ENCODE results near the gene METTL17. TPM values are rescaled to one million over a fixed set of nuclear protein-coding genes. Genes with fewer than 3 reads are reported as not detected.
A peak's percentile ranks its signal among the peaks of the same experiment; 100 is the strongest.
"Not testable (repeated sequence)": the region's sequence is repeated elsewhere in the genome, so short reads cannot be mapped to it uniquely, and the experiment has no call there.

METTL17 gene
- total RNA-seq, 1 donor from 2014 or later: 37.8 TPM

- no peak for ATAC-seq
Measured at GRCh38 chr14:20997564-20997963, 7.8 kb downstream of the METTL17 start.

GRCh38 chr14:20998139-20998538, 8.4 kb downstream of the METTL17 start:
- ATAC-seq: peak; percentile 58

GRCh38 chr14:20998674-20999366, 9.0 kb downstream of the METTL17 start, which contains the start of gene SLC39A2:
TSS of gene SLC39A2 (plus strand) at chr14:20999293. CDS start at chr14:20999447, 154 bp downstream.
- ATAC-seq: peak; percentile 95

DNA sequence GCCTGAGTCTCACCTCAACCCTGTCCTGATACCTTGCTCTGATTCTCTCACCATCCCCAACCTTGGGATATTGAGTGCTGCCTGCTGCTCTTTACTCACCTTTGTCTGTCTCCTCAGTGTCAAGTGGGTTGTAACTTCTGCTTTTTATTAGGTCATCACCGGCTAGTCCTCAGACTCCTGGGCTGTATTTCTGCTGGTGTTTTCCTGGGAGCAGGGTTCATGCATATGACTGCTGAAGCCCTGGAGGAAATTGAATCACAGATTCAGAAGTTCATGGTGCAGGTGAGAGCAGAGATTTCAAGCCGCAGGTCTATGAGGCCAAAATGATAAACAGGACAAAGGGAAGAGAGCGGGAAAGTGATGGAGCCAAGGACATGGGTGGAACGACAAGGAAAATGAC, 9.8 kb downstream of the METTL17 start:
- no peak for ATAC-seq

DNA sequence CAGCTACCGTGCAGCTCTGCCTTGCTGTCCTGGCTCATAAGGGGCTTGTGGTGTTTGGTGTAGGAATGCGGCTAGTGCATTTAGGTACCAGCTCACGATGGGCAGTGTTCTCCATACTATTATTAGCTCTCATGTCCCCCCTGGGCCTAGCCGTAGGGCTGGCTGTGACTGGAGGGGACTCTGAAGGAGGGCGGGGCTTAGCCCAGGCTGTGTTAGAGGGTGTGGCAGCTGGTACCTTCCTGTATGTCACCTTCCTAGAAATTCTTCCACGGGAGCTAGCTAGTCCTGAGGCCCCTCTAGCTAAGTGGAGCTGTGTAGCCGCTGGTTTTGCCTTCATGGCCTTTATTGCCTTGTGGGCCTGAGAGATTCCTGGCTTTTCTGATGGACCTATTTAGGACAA, 11.4 kb downstream of the METTL17 start:
- ATAC-seq: no peak

DNA sequence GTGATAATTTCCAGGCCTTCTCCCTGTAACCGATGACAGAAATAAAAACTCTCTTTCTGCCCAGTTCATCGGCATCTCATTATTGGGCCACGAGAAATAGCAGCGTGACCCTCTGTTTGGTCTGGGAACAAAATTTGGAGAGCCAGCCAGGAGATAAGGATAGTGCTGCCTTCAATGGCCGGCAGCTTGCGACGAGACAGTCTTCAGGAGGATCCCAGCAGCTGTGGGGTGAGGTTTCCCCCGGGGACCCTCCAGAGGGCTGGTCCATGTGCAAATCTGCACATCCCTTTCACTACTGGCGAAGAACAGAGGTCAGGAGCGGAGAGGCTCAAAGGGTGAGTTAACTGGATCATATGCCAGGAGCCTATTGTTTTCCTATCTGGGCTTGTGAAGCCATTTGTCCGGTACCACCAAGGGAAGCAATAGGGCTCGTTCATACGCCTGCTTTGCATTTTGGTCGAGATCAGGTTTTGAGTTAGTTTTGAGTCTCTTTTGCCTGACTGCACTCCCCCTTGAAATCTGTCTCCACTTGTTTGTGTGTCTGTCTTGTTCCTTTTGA, 14.1 kb downstream of the METTL17 start:
- ATAC-seq: no peak

- ATAC-seq: not testable (repeated sequence)
Measured at GRCh38 chr14:21009721-21010120, 19.9 kb downstream of the METTL17 start.

DNA sequence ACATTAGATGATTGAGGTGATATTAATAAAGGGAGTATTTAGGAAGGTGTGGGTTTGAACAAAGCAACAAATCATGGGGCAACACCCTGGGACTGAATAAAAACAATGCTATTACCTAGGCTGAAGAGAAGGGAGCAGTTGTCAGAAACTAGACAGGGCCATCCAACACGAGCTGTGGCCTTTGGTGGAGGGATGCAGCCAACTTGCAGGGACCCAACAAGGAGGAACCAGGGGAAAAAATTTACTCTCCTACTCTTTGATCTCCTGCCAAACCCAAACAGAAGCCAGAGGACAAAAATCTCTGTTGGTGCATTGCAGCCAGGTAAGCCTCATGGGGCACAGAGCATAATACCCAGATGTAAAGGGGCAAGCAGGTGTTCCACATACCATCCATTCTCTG, 21.4 kb downstream of the METTL17 start:
- ATAC-seq: no peak

DNA sequence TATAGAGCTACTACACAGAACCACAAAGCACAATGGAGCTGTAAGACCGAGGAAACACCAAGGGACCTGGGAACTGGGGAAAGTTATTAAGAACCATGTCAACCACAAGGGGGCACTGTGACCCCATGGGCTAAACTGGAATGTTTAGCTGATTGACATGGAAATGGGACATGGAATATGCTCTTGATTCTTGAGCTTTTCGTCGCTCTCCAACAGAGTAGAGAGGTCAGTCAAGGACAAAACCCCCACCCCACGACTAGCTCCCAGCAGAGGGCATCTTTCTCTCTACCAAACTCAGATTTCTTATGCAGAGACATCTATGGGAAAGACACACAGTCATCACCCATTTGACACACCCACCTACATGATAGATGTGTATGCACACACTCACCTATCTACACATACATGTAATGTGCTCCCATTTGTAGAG, 25.0 kb downstream of the METTL17 start:
- ATAC-seq: peak; percentile 83

DNA sequence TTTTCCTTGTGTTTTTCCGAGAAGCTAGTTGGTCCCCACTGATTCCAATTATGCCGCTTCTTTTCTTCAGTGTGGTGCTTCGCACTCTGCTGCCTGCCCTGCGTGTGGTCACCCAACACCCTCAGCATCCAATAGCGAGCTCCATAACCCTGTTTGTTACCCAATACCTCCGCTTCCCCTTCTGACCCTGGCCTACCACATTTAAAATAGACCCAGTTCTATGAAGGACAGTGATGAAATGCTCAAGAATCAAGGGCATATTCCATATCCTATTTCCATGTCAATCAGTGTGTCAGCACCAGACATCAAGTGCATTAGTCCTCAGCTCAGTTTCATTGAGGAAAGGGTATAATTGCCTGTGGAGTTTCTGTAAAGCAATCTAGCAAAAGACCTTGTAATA, 25.5 kb downstream of the METTL17 start:
- no peak for ATAC-seq

GRCh38 chr14:21016413-21017190, 26.8 kb downstream of the METTL17 start:
- no peak for ATAC-seq

DNA sequence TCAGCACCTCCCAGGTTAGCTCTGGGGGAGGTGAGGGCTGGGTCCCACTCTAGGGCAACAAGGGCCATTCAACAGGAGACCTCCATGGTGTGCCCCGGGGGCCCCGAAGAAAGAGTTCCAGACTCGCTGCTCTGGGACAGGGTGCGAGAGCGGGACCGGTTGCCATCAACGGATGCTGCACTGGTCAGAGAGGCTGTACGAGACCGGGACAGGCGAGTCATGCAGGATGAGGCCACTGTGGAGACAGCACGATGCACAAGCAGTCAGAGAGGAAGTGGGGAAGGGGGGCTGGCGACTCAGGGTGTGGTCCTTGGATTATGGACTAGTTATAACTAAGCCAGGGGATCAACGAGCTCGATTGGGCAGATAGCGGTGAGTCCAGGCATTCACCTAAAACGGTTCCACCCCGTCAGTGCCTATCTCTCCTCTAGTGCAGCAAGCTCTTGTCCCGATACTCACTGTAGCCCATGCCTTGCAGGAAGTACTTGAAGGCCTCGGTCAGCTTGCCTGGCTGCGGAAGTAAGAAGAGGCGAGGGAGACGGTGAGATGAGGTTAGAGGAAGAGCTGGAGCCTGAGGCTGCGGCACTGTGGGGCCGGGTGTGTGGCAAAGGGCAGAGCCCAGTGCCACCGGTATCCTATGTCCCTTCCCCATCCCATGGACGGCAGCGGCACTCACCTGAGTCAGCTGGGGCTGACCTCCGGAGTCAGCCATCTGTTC, 27.9 kb downstream of the METTL17 start:
- no peak for ATAC-seq

DNA sequence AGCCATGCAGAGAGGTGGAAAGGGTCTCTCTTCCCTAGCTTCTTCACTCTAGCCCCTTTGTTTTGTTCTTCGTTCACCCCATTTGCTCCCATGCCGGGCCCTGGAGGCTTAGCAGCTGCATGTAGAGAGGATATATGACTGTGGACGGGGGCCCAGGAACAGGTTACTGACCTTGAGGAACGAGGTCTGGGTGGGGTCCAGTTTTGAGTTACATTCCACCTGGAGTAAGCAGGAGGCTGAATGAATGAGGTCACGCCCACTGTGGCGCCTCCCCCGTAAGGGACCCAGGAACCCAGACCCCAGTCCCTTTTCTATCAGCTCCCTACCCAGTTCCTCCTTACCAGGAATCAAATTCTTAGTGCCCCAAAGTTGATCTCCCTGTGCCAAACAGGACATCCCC, 28.5 kb downstream of the METTL17 start:
- ATAC-seq: no peak

DNA sequence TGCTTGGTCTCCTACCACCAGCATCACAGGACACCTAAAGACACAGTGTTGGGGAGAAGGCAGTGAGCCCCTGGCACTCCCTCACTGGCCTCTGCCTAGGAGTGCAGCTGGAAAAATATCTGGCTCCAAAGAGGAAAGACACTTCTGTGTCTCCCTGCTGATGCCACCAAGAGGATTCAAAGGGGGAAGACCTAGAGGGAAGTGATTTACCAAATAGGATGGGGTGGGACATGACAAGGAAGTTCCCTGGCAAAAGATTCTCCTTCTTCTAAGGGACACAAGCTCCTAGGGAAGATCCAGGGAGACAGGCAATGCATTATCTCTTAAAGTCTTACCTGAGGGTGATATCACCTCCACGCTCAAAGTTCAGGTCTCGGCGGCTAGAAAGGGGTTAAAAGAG, 29.0 kb downstream of the METTL17 start:
- no peak for ATAC-seq

DNA sequence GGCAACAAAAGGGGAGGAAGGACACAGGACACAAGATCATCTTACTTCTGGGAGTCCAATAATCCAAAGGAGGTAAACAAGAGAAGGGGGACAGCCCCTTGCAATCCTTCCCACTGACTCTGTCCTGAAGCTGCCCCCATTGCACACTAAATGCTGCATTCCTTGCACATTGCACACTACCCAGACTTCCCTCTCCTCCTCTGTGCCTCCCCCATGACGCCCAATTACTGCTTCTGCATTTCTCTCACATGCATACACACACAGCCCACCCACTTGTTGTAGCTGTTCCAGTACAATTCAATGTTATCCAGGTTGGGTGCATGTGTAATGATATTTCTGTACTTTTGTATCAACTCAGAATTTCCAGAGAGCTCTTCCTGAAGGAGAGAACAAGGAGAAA, 29.6 kb downstream of the METTL17 start:
- no peak for ATAC-seq

DNA sequence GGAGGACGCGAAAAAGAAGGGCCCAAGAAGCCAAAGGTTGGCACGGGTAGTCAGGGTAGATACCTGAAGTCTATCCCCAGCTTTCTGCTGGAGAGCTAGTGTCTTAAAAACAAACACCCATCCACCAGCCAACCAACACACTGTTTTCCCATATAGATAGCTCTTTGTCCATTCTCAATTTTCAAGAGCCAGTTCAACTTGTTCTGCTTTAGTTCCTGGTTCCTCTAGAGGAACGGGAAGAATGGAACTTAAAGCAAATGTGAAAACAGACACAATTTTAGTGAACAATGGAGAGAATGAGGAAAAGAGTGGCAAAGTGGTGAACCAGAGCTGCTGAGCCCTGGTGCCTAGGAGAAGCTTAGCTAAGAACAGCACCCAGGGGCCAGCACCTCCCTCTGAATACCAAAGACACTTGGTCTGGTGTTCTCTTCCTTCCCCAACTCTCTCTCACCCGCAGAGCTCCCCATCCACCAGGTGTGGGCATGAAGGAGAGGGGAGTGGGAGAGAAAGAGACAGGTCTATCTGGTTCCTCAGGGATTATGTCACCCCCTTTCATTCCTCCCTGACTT, 31.3 kb downstream of the METTL17 start:
- peak; percentile 12 for ATAC-seq

DNA sequence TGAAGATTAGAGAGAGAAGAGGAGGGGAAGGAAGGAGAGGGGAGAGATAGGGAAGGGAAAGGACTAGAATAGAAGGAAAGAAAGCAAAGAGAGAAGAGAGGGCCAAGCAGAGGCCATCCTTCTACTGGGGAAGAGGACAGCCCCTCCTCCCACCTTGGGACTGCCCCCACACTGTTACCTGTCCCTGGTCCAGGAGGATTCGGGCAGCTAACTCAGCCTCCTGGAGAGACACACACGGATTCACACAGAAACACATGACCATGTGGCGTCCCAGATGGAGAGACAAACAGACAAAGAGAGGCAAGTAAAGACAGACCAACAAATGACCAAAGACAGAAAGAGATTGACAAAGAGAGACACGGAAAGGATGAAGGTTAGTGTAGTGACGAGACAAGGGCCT, 32.9 kb downstream of the METTL17 start:
- no peak for ATAC-seq

- no peak for ATAC-seq
Measured at GRCh38 chr14:21023174-21023573, 33.4 kb downstream of the METTL17 start.

GRCh38 chr14:21023817-21024584, 34.2 kb downstream of the METTL17 start:
- no peak for ATAC-seq

DNA sequence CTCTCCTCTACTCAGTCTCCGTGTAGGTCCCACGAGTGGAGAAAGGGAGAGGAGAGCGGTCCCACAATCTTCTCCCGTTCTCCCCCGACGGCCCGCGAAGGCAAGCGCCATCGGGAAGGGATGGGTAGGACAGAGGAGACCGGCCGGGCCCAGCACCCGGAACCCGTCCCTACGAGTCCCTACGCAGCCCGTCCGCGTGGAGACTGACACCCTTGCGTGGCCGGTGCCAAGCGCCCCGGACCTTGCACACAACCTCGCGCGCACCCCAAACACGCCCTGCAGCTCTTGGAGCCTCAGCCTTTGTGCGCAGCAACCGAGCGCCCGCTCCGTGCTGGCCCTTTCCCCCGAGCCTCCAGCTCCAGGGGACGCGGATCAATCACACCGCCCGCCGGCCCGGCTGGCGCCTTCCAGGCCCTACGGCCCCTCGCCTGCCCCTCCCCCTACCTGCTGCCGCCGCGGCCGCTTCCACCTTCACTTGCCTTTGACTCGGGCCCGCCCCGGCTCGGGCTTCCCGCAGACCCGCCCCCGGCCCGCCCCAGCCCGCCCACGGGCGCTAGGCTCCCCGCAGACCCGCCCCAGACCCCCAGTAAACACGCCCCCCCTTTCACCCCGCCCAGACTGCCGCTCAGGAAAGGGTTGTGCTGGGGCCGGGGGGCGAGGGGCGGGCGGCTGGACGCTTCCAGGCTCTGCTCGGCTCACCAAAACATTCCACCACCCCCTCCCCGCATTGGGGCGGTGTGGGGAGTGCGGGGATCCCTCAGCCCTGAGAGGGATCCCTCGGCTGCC, 35.0 kb downstream of the METTL17 start, which contains the start of gene NDRG2:
TSS of gene NDRG2 (minus strand) at position 477 of the 786 bp plus-strand sequence. CDS start 1,746 bp downstream, outside the sequence.
- ATAC-seq: peak; percentile 84
